Left hindlimb (tissue), 1 donor: ENCODE results near the gene RHBG.
A peak's percentile ranks its signal among the peaks of the same experiment; 100 is the strongest.
"Not testable (repeated sequence)": the region's sequence is repeated elsewhere in the genome, so short reads cannot be mapped to it uniquely, and the experiment has no call there.

ENCODE experiments used
- DNase-seq: peaks from one replicate; pipeline ENCODE4 v3.0.0-alpha.2; 2018

The RHBG gene

GRCh38 chr1:156360534-156360933 lies 8.5 kb upstream of the RHBG start:
- no peak for DNase-seq

- no peak for DNase-seq
Observed at GRCh38 chr1:156365754-156366153, 3.3 kb upstream of the RHBG start.

GRCh38 chr1:156366378-156367166 lies 2.4 kb upstream of the RHBG start:
- no peak for DNase-seq

- no peak for DNase-seq
Observed at GRCh38 chr1:156367383-156368156, 1.4 kb upstream of the RHBG start.

- DNase-seq: no peak
Observed at GRCh38 chr1:156368157-156368658, 803 bp upstream of the RHBG start.

GRCh38 chr1:156369685-156370286 lies 775 bp downstream of the RHBG start:
- DNase-seq: not testable (repeated sequence)

- DNase-seq: no peak
Observed at GRCh38 chr1:156371553-156372264, 2.7 kb downstream of the RHBG start.

- no peak for DNase-seq
Observed at GRCh38 chr1:156372265-156372586, 3.2 kb downstream of the RHBG start.

- no peak for DNase-seq
Observed at GRCh38 chr1:156372876-156373275, 3.9 kb downstream of the RHBG start.

GRCh38 chr1:156373546-156373945 lies 4.5 kb downstream of the RHBG start:
- DNase-seq: no peak

- DNase-seq: no peak
Observed at GRCh38 chr1:156376146-156376545, 7.1 kb downstream of the RHBG start.

GRCh38 chr1:156376958-156377919 lies 8.2 kb downstream of the RHBG start:
- no peak for DNase-seq

- DNase-seq: no peak
Observed at GRCh38 chr1:156378557-156378956, 9.5 kb downstream of the RHBG start.

- DNase-seq: no peak
Observed at GRCh38 chr1:156379420-156380165, 10.6 kb downstream of the RHBG start.

- no peak for DNase-seq
Observed at GRCh38 chr1:156382561-156382960, 13.6 kb downstream of the RHBG start.

GRCh38 chr1:156383023-156383422 lies 14.0 kb downstream of the RHBG start:
- no peak for DNase-seq

GRCh38 chr1:156384007-156384406 lies 15.0 kb downstream of the RHBG start:
- DNase-seq: no peak

GRCh38 chr1:156384658-156385057 lies 15.6 kb downstream of the RHBG start:
- DNase-seq: no peak

- peak; percentile 59 for DNase-seq
Observed at GRCh38 chr1:156385534-156386031, 16.6 kb downstream of the RHBG start.

GRCh38 chr1:156386134-156386901 lies 17.3 kb downstream of the RHBG start:
- no peak for DNase-seq
